Neural cell (in vitro differentiated cells): ENCODE results near the gene APLF. TPM values are rescaled to one million over a fixed set of nuclear protein-coding genes. Genes with fewer than 3 reads are reported as not detected.

Source experiments
- H2AFZ ChIP-seq: fragments of 200-600, 300-800 bp; sonication (generic), shearing (Covaris generic); 2 replicates; pipeline ENCODE4 v1.6.0; 2014; ENCODE audit warnings: low read depth, mild to moderate bottlenecking, antibody characterized with exemption, low read length, moderate library complexity
- H3F3A ChIP-seq: fragments of 200-600 bp; shearing (Covaris generic); 2 replicates; pipeline ENCODE4 v1.6.1; 2016; ENCODE audit warnings: mild to moderate bottlenecking, moderate library complexity, mixed read lengths, antibody characterized with exemption, low read length; ENCODE audit not compliant: insufficient read depth, poor library complexity, severe bottlenecking
- H3K27ac ChIP-seq: fragments of 200-600, 300-800 bp; sonication (generic), shearing (Covaris generic); 2 replicates; pipeline ENCODE4 v1.5.1; 2014; ENCODE audit warnings: mild to moderate bottlenecking, low read length, moderate library complexity
- H3K27me3 ChIP-seq: fragments of 300-800, 200-600 bp; sonication (generic), shearing (Covaris generic); 2 replicates; pipeline ENCODE4 v1.6.0; 2014; ENCODE audit warnings: mild to moderate bottlenecking, low read depth, low read length, moderate library complexity; ENCODE audit not compliant: insufficient read depth
- H3K36me3 ChIP-seq: fragments of 300-800, 200-600 bp; sonication (generic), shearing (Covaris generic); 2 replicates; pipeline ENCODE4 v1.5.1; 2014; ENCODE audit warnings: mild to moderate bottlenecking, antibody characterized with exemption, low read length, moderate library complexity; ENCODE audit not compliant: insufficient read depth
- H3K4me2 ChIP-seq: fragments of 300-800, 200-600 bp; sonication (generic), shearing (Covaris generic); 2 replicates; pipeline ENCODE4 v1.6.0; 2014; ENCODE audit warnings: mild to moderate bottlenecking, low read length
- H3K4me3 ChIP-seq: fragments of 300-800, 200-600 bp; sonication (generic), shearing (Covaris generic); 2 replicates; pipeline ENCODE4 v1.5.1; 2014; ENCODE audit warnings: mild to moderate bottlenecking, low read length, moderate library complexity
- H3K79me2 ChIP-seq: fragments of 200-600 bp; shearing (Covaris generic); replicated peaks from 2 replicates; pipeline ENCODE4 v1.6.0; 2014; ENCODE audit warnings: mild to moderate bottlenecking, low read length, moderate library complexity; ENCODE audit not compliant: insufficient read depth
- H3K9ac ChIP-seq: fragments of 300-800, 200-600 bp; sonication (generic), shearing (Covaris generic); 2 replicates; pipeline ENCODE4 v1.6.1; 2016; ENCODE audit warnings: mild to moderate bottlenecking, low read length, mixed read lengths
- H3K9me2 ChIP-seq: fragments of 200-600 bp; shearing (Covaris generic); 2 replicates; pipeline ENCODE4 v1.6.1; 2016; ENCODE audit warnings: mild to moderate bottlenecking, low read length, mixed read lengths; ENCODE audit not compliant: insufficient read depth
- H3K9me3 ChIP-seq: fragments of 200-600, 300-800 bp; sonication (generic), shearing (Covaris generic); 2 replicates; pipeline ENCODE4 v1.6.1; 2016; ENCODE audit warnings: mild to moderate bottlenecking, mixed run types, low read length, moderate library complexity, mixed read lengths
- H4K20me1 ChIP-seq: fragments of 200-600 bp; shearing (Covaris generic); 2 replicates; pipeline ENCODE4 v1.6.1; 2016; ENCODE audit warnings: mild to moderate bottlenecking, mixed run types; ENCODE audit not compliant: insufficient read depth
- EP300 ChIP-seq: fragments of 450-650 bp; conservative IDR thresholded peaks from 2 replicates; pipeline ENCODE4 v1.6.1; 2014; ENCODE audit warnings: antibody characterized with exemption, mild to moderate bottlenecking, moderate library complexity; ENCODE audit not compliant: poor library complexity, severe bottlenecking
- EZH2 ChIP-seq: fragments of 200-600, 300-800 bp; shearing (Covaris generic), sonication (generic); IDR thresholded peaks from 2 replicates; pipeline ENCODE4 v1.6.1; 2014; ENCODE audit warnings: antibody characterized with exemption, low read length, borderline replicate concordance, mild to moderate bottlenecking; ENCODE audit not compliant: insufficient read depth, poor library complexity, severe bottlenecking
- MXI1 ChIP-seq: fragments of 450-650 bp; conservative IDR thresholded peaks from 2 replicates; pipeline ENCODE4 v1.6.1; 2014; ENCODE audit warnings: antibody characterized with exemption, mild to moderate bottlenecking; ENCODE audit not compliant: poor library complexity, severe bottlenecking
- POLR2AphosphoS5 ChIP-seq: IDR thresholded peaks from 2 replicates; pipeline ENCODE4 v1.6.1; 2012
- RAD21 ChIP-seq: fragments of 450-650 bp; conservative IDR thresholded peaks from 2 replicates; pipeline ENCODE4 v1.6.1; 2014; ENCODE audit warnings: antibody characterized with exemption, mild to moderate bottlenecking, moderate library complexity
- SMC3 ChIP-seq: fragments of 450-650 bp; conservative IDR thresholded peaks from 2 replicates; pipeline ENCODE4 v1.6.1; 2014; ENCODE audit warnings: antibody characterized with exemption, mild to moderate bottlenecking, moderate library complexity; ENCODE audit not compliant: poor library complexity
- TAF1 ChIP-seq: IDR thresholded peaks from 2 replicates; pipeline ENCODE4 v1.6.1; 2012; ENCODE audit warnings: low read depth
- polyA plus RNA-seq: library from polyadenylated mRNA; depleted of rRNA; stranded (reverse); fragments of >200 nt; gene quantifications from 2 replicates; pipeline ENCODE4 v1.2.3, GENCODE V29; 2014
- TF ChIP-seq, protein P1 (sequence below): fragments of 450-650 bp; IDR thresholded peaks from 2 replicates; pipeline ENCODE4 v1.5.1; 2014; ENCODE audit warnings: antibody characterized with exemption, mild to moderate bottlenecking, moderate library complexity; ENCODE audit not compliant: poor library complexity, severe bottlenecking
- TF ChIP-seq, protein P2 (sequence below): IDR thresholded peaks from 2 replicates; pipeline ENCODE4 v1.6.1; 2012; ENCODE audit warnings: borderline replicate concordance

APLF gene
- polyA plus RNA-seq, 1 donor from 2014 or later = 0.45 TPM

DNA sequence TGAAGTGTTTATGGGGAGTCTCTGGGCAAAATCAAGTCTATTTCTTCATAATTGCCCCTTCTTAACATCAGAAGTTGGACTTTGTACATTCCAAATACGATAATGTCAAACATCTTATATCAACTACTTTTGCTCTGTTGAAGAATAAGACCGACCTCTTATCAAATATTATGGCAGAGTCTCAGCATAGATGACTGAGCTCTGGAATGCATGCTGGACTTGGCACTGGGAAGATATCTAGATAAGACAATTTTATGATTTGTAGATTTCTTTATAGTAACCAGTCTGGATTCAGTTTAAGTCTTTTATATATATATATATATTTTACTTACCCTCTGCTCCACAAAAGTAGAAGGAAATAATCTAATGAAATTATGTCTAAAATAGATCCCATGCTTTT is 8.2 kb downstream of the APLF start:
- no peaks in the 10 kb centered on the region for H3K79me2 ChIP-seq
- H3K9me2 ChIP-seq = no peaks in the 10 kb centered on the region
- no peaks in the 10 kb centered on the region for H3F3A ChIP-seq
- H3K27me3 ChIP-seq = no peaks in the 10 kb centered on the region
- no peaks in the 10 kb centered on the region for H4K20me1 ChIP-seq
- H3K4me2 ChIP-seq = no peak overlapping the region
- H3K36me3 ChIP-seq = no peaks in the 10 kb centered on the region
- TF ChIP-seq SMC3 (no peak), MXI1 (no peak), EZH2 (no peak), POLR2AphosphoS5 (no peak)
- H3K4me3 ChIP-seq = no peak overlapping the region
- H3K9ac ChIP-seq = no peak overlapping the region
- no peak overlapping the region for H3K27ac ChIP-seq
- no peaks in the 10 kb centered on the region for H3K9me3 ChIP-seq
- H2AFZ ChIP-seq = no peak overlapping the region

DNA sequence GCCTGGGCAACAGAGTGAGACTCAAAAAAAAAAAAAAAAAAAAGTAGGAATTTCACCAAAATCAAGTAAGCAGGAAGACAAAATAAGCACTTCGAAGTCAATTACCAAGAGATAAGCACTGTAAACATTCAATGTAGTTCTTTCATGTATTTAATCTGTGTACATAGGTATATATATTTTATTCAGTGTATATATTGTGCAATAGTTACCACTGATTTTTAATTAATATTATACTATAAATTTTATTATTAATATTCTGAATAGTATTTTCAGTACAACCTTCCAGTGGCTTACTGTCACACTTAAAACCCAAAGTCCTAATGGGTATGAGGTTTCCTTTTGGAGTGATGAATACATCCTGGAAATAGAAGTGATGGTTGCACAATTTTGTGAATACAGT is 9.1 kb downstream of the APLF start:
- TF ChIP-seq TAF1 = no peak
- no peak for TF ChIP-seq MXI1
- TF ChIP-seq, protein P1, sequence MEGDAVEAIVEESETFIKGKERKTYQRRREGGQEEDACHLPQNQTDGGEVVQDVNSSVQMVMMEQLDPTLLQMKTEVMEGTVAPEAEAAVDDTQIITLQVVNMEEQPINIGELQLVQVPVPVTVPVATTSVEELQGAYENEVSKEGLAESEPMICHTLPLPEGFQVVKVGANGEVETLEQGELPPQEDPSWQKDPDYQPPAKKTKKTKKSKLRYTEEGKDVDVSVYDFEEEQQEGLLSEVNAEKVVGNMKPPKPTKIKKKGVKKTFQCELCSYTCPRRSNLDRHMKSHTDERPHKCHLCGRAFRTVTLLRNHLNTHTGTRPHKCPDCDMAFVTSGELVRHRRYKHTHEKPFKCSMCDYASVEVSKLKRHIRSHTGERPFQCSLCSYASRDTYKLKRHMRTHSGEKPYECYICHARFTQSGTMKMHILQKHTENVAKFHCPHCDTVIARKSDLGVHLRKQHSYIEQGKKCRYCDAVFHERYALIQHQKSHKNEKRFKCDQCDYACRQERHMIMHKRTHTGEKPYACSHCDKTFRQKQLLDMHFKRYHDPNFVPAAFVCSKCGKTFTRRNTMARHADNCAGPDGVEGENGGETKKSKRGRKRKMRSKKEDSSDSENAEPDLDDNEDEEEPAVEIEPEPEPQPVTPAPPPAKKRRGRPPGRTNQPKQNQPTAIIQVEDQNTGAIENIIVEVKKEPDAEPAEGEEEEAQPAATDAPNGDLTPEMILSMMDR = no peak
- no peak for TF ChIP-seq EZH2
- no peak for TF ChIP-seq EP300
- TF ChIP-seq POLR2AphosphoS5 = no peak
- no peaks in the 10 kb centered on the region for H4K20me1 ChIP-seq
- no peak overlapping the region for H2AFZ ChIP-seq
- no peak overlapping the region for H3K9ac ChIP-seq
- no peaks in the 10 kb centered on the region for H3K9me3 ChIP-seq
- no peaks in the 10 kb centered on the region for H3K27me3 ChIP-seq
- H3K27ac ChIP-seq = no peak overlapping the region
- no peak overlapping the region for H3K4me2 ChIP-seq
- no peaks in the 10 kb centered on the region for H3F3A ChIP-seq
- H3K9me2 ChIP-seq = no peaks in the 10 kb centered on the region
- no peak overlapping the region for H3K4me3 ChIP-seq
- H3K36me3 ChIP-seq = no peaks in the 10 kb centered on the region
- no peaks in the 10 kb centered on the region for H3K79me2 ChIP-seq

DNA sequence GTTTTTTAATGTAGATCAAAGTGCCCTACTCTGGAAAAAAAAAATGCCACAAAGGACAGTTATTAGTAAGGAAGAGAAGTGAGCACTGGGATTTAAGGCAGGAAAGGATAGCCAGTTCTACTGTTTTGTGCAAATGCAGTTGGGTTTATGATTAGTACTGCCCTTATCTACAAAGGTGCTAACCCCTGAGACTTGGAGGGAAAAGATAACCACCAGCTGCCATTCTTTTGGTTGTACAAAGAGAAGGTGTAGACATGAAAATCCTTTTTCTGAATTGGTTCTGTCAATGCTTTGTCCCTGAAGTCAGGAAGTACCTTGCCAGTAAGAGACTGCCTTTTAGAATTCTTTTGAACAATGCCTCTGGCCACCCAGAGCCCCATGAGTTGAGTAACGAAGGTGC is 11.3 kb downstream of the APLF start:
- H3F3A ChIP-seq = no peaks in the 10 kb centered on the region
- peak overlapping the region; percentile 1 for H3K4me2 ChIP-seq
- no peak overlapping the region for H2AFZ ChIP-seq
- no peaks in the 10 kb centered on the region for H3K9me3 ChIP-seq
- no peaks in the 10 kb centered on the region for H4K20me1 ChIP-seq
- no peak overlapping the region for H3K9ac ChIP-seq
- TF ChIP-seq, protein P1 = no peak
- TF ChIP-seq MXI1 (no peak), RAD21 (no peak), TAF1 (no peak), POLR2AphosphoS5 (no peak), EP300 (no peak), EZH2 (no peak), SMC3 (no peak)
- TF ChIP-seq, protein P2, sequence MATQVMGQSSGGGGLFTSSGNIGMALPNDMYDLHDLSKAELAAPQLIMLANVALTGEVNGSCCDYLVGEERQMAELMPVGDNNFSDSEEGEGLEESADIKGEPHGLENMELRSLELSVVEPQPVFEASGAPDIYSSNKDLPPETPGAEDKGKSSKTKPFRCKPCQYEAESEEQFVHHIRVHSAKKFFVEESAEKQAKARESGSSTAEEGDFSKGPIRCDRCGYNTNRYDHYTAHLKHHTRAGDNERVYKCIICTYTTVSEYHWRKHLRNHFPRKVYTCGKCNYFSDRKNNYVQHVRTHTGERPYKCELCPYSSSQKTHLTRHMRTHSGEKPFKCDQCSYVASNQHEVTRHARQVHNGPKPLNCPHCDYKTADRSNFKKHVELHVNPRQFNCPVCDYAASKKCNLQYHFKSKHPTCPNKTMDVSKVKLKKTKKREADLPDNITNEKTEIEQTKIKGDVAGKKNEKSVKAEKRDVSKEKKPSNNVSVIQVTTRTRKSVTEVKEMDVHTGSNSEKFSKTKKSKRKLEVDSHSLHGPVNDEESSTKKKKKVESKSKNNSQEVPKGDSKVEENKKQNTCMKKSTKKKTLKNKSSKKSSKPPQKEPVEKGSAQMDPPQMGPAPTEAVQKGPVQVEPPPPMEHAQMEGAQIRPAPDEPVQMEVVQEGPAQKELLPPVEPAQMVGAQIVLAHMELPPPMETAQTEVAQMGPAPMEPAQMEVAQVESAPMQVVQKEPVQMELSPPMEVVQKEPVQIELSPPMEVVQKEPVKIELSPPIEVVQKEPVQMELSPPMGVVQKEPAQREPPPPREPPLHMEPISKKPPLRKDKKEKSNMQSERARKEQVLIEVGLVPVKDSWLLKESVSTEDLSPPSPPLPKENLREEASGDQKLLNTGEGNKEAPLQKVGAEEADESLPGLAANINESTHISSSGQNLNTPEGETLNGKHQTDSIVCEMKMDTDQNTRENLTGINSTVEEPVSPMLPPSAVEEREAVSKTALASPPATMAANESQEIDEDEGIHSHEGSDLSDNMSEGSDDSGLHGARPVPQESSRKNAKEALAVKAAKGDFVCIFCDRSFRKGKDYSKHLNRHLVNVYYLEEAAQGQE = no peak
- peak overlapping the region; percentile 38 for H3K4me3 ChIP-seq
- H3K9me2 ChIP-seq = no peaks in the 10 kb centered on the region
- H3K27me3 ChIP-seq = no peaks in the 10 kb centered on the region
- H3K79me2 ChIP-seq = no peaks in the 10 kb centered on the region
- H3K27ac ChIP-seq = no peak overlapping the region
- H3K36me3 ChIP-seq = no peaks in the 10 kb centered on the region
